Activated naive CD4-positive, alpha-beta T cell treated with anti-CD3 and anti-CD28 coated beads, Interleukin-2, amount 10 ng/mL, durations not matched to agents 5 hours and 36 hours (primary cell): ENCODE data around the gene SUSD4. TPM values are rescaled to one million over a fixed set of nuclear protein-coding genes. Genes with fewer than 3 reads are reported as not detected.

Source experiments
- total RNA-seq, 2 experiments: library from RNA; stranded (reverse); gene quantifications; one replicate each; pipeline ENCODE4 v1.2.3, GENCODE V29; 2021

SUSD4 gene
- total RNA-seq: 1 to 10 TPM; 1.2 TPM

GRCh38 chr1:223363856-223364684 is at the start of gene SUSD4:
Gene SUSD4 (minus strand): TSS chr1:223364176. CDS start chr1:223363425, 751 bp downstream.

GRCh38 chr1:223393275-223394214 is 29.6 kb upstream of the SUSD4 start, which contains the start of gene CCDC185:
Gene CCDC185 (plus strand): TSS chr1:223393415. CDS start chr1:223393476, 61 bp downstream.

Other genes starting within 250 kb of the SUSD4 start
- gene TLR5, start 220.9 kb downstream of the SUSD4 start, total RNA-seq: under 1 TPM; 0.17 to 0.35 TPM
- gene CCDC185, start 29.2 kb upstream of the SUSD4 start, total RNA-seq: not detected